Right hindlimb (tissue), 1 donor: ENCODE measurements around the gene ATP1A2.

Experiments used
- DNase-seq: peaks from one replicate; pipeline ENCODE4 v3.0.0-alpha.2; 2018

Gene ATP1A2

GRCh38 chr1:160085686-160086455 is 29.7 kb upstream of the ATP1A2 start:
- DNase-seq = peak; percentile 85

GRCh38 chr1:160086456-160086892 is 29.1 kb upstream of the ATP1A2 start:
- DNase-seq = no peak

GRCh38 chr1:160087118-160087662 is 28.4 kb upstream of the ATP1A2 start:
- no peak for DNase-seq

GRCh38 chr1:160089883-160090282 is 25.7 kb upstream of the ATP1A2 start:
- no peak for DNase-seq

GRCh38 chr1:160090760-160091159 is 24.8 kb upstream of the ATP1A2 start:
- no peak for DNase-seq

GRCh38 chr1:160091666-160092223 is 23.8 kb upstream of the ATP1A2 start:
- no peak for DNase-seq

- DNase-seq = no peak
Observed at GRCh38 chr1:160092366-160093068, 23.0 kb upstream of the ATP1A2 start.

GRCh38 chr1:160093069-160093395 is 22.5 kb upstream of the ATP1A2 start:
- DNase-seq = no peak

- DNase-seq = no peak
Observed at GRCh38 chr1:160093624-160094290, 21.8 kb upstream of the ATP1A2 start.

GRCh38 chr1:160094291-160094625 is 21.3 kb upstream of the ATP1A2 start:
- no peak for DNase-seq

GRCh38 chr1:160094806-160095205 is 20.8 kb upstream of the ATP1A2 start:
- DNase-seq = no peak

GRCh38 chr1:160095382-160096105 is 20.0 kb upstream of the ATP1A2 start:
- DNase-seq = no peak

GRCh38 chr1:160096274-160097116 is 19.1 kb upstream of the ATP1A2 start:
- no peak for DNase-seq

- DNase-seq = no peak
Observed at GRCh38 chr1:160097151-160097910, 18.2 kb upstream of the ATP1A2 start.

- peak; percentile 93 for DNase-seq
Observed at GRCh38 chr1:160097911-160098851, 17.4 kb upstream of the ATP1A2 start, which contains the start of gene IGSF8. IGSF8 (minus strand) TSS chr1:160098619; CDS start chr1:160098472, 147 bp downstream.

- DNase-seq = peak; percentile 98
Observed at GRCh38 chr1:160098852-160099561, 16.6 kb upstream of the ATP1A2 start.

GRCh38 chr1:160099716-160100375 is 15.7 kb upstream of the ATP1A2 start:
- DNase-seq = no peak

- peak; percentile 85 for DNase-seq
Observed at GRCh38 chr1:160101037-160101716, 14.4 kb upstream of the ATP1A2 start.
